H7 (cell line): ENCODE results near the gene MUS81. TPM values are rescaled to one million over a fixed set of nuclear protein-coding genes. Genes with fewer than 3 reads are reported as not detected.
"Not testable (repeated sequence)": the region's sequence is repeated elsewhere in the genome, so short reads cannot be mapped to it uniquely, and the experiment has no call there.

Experiments
- DNase-seq: peaks from one replicate; pipeline ENCODE4 v3.0.0; 2012
- H3K27me3 ChIP-seq: 2 replicates; pipeline ENCODE4 v1.6.0; 2011; ENCODE audit warnings: mild to moderate bottlenecking, low read length; ENCODE audit not compliant: control insufficient read depth, insufficient read depth
- H3K36me3 ChIP-seq: replicated peaks from 2 replicates; pipeline ENCODE4 v1.5.1; 2011; ENCODE audit warnings: low read length; ENCODE audit not compliant: control insufficient read depth, insufficient read depth
- H3K4me3 ChIP-seq: 2 replicates; pipeline ENCODE4 v1.5.1; 2011; ENCODE audit warnings: low read depth, mild to moderate bottlenecking, control low read depth, low read length, moderate library complexity; ENCODE audit not compliant: insufficient read depth
- total RNA-seq: library from RNA; depleted of rRNA; stranded (reverse); fragments of >200 nt; shearing (Covaris generic); gene quantifications from 2 replicates; pipeline ENCODE4 v1.2.3, GENCODE V29; 2014

MUS81 gene
- total RNA-seq, 1 experiment from 2014 or later: 38.0 TPM

DNA sequence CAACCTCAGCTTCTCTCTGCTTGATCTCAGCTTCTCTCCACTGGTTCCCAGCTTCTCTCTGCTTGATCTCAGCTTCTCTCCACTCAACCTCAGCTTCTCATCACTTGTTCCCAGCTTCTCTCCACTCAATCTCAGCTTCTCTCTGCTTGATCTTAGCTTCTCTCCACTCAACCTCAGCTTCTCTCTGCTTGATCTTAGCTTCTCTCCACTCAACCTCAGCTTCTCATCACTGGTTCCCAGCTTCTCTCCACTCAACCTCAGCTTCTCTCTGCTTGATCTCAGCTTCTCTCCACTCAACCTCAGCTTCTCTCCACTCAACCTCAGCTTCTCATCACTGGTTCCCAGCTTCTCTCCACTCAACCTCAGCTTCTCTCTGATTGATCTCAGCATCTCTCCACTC lies 28.0 kb upstream of the MUS81 start:
- H3K36me3 ChIP-seq, H3K27me3 ChIP-seq, DNase-seq, H3K4me3 ChIP-seq: not testable (repeated sequence)

DNA sequence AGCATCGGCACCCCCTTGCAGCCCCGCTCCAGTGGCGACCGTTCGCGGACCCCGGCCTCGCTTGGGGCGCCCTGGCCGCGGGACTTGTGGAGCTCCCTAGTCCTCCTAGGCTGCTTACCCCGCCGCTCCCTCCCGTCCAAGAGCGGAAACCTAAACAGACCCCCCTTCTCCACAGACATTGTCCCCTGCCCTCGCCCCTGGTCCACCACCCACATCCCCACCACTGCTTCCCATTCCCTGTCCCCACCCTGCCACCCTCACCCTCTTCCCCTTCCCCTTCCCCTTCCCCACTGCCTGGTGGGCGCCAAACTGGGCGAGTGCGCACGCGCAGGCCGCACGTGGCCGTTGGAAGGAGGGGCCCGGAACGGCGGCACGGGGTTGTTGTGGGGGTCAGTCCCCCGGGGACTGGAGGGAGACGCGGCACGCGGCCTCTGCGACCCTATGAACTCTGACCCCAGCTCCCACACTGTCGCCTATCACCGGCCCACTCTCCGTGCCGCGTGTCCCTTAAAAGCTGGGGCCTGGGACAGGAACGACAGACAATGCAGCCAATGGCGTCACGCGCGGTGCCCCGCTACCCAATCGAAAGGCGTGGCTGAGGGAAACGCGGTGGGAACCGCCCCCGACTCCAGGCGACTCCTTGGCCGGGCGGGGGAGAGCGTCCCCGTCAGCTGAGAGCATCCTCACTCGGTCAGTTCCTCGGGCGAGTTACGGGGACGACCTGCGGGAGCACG lies 26.8 kb upstream of the MUS81 start, which contains the start of gene SNX32:
Gene SNX32, plus strand, starts transcription at position 667 of the 734 bp plus-strand sequence. CDS start 103 bp downstream, outside the sequence.
- DNase-seq: peak; percentile 100
- Histone ChIP-seq H3K4me3 (peak within 1 kb of the TSS; percentile 57), H3K27me3 (peaks cover 9% of the 10 kb centered on the region), H3K36me3 (no peaks in the 10 kb centered on the region)

DNA sequence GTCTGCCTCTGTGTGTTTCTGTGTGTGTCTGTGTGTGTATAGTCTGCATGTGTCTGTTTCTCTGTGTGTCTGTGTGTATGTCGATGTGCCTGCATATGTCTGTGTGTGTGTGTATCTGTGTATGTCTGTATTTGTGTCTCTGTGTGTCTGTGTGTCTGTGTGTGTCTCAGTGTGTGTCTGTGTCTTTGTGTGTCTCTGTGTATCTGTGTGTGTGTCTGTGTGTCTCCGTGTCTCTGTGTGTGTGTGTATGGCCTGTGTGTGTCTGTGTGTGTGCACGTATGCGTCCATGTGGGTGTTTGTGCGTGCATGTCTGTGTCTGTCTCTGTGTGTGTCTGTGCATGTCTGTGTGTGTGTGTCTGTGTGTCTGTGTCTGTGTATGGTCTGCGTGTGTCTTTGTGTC lies 26.0 kb upstream of the MUS81 start:
- Histone ChIP-seq H3K36me3 (no peaks in the 10 kb centered on the region), H3K4me3 (peak overlapping the region; percentile 57), H3K27me3 (peaks cover 9% of the 10 kb centered on the region)
- no peak for DNase-seq

DNA sequence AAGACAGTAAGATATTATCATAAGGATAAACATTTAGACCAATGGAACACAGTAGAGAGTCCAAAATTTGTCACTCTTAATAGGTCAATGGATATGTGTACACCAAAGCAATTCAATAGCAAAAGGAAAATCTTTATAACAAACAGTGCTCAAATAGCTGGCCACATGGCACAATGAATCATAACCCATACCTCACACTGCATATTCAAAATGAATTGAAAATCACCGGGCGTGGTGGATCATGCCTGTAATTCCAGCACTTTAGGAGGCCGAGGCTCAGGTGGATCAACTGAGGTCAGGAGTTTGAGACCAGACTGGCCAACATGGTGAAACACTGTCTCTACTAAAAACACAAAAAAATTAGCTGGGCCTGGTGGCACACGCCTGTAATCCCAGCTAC lies 18.1 kb upstream of the MUS81 start:
- no peaks in the 10 kb centered on the region for H3K27me3 ChIP-seq
- H3K4me3 ChIP-seq: no peak overlapping the region
- no peaks in the 10 kb centered on the region for H3K36me3 ChIP-seq
- no peak for DNase-seq

DNA sequence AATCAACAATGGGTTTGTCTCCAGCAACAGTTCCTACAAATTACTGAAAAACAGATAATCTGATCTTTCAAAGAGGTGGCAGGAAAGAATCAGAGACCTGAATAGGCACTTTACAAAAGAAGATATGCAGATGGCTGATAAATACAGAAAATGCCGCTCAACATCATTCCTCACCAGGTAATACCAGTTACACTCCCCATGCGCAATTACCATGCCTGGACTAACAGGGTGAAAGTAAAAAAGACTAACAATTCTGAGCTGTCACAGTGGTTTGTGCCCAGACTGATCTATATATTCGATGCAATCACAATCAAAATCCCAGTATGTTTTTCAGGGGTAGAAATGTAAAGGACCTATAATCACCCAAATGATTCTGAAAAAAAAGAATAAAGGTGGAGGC lies 16.4 kb upstream of the MUS81 start:
- H3K4me3 ChIP-seq: no peak overlapping the region
- no peaks in the 10 kb centered on the region for H3K36me3 ChIP-seq
- DNase-seq: no peak
- no peaks in the 10 kb centered on the region for H3K27me3 ChIP-seq

DNA sequence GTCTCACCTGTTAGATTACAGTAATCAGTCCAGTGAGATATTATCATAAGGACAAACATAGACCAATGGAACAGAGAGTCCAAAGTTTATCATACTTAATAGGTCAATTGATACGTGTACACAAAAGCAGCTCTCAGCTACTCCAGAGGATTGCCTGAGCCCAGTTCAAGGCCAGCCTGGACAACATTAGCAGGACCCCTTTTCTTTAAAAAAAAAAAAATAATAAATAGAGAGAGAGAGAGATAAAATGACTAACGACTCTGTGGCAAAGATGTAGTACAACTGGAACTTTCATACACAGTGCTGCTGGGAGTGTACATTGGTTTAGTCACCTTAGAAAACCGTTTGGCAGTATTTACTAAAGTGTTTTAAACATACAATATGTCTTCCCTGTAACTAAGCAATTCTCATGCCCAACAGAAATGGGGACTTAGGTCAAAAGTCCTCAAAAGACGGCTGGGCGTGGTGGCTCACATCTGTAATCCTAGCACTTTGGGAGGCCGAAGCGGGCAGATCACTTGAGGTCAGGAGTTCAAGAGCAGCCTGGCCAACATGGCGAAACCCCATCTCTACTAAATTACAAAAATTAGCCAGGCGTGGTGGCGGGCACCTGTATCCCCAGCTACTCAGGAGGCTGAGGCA lies 15.9 kb upstream of the MUS81 start:
- H3K27me3 ChIP-seq: no peaks in the 10 kb centered on the region
- DNase-seq: no peak
- no peak overlapping the region for H3K4me3 ChIP-seq
- H3K36me3 ChIP-seq: no peaks in the 10 kb centered on the region

DNA sequence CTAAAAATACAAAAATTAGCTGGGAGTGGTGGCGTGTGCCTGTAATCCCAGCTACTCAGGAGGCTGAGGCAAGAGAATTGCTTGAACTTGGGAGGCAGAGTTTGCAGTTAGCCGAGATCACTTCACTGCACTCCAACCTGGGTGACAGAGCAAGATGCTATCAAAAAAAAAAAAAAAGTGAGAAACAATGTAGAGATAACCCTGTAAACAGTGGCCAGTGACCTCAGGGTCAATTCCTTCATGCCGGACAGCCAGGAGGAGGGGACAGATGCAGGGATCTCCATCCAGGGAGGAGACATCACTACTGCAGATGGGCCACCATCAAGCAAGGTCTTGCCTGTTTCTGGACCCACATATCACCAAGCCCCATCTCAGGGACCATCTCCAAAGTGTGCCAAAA lies 12.5 kb upstream of the MUS81 start:
- DNase-seq: peak; percentile 17
- peaks cover 3% of the 10 kb centered on the region for H3K36me3 ChIP-seq

DNA sequence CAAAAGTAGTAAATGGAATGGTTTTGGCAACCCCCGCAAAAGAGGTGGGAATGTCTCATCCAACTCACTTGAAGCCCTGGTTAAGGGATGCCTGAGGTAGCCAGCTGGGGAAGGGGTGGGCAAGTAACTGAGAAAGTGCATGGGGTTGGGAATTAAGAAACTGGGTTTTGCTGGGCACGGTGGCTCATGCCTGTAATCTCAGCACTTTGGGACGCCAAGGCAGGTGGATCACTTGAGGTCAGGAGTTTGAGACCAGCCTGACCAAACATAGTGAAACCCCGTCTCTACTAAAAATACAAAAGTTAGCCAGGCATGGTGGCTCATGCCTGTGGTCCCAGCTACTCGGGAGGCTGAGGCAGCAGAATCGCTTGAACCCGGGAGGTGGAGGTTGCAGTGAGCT lies 11.5 kb upstream of the MUS81 start:
- peaks cover 11% of the 10 kb centered on the region for H3K36me3 ChIP-seq
- not testable (repeated sequence) for DNase-seq, H3K4me3 ChIP-seq, H3K27me3 ChIP-seq

More for the DNA sequence above, 12.5 kb upstream of the MUS81 start:
- Histone ChIP-seq H3K27me3 (no peaks in the 10 kb centered on the region; the same call in 1 of the 2 replicates), H3K4me3 (no peak overlapping the region)

DNA sequence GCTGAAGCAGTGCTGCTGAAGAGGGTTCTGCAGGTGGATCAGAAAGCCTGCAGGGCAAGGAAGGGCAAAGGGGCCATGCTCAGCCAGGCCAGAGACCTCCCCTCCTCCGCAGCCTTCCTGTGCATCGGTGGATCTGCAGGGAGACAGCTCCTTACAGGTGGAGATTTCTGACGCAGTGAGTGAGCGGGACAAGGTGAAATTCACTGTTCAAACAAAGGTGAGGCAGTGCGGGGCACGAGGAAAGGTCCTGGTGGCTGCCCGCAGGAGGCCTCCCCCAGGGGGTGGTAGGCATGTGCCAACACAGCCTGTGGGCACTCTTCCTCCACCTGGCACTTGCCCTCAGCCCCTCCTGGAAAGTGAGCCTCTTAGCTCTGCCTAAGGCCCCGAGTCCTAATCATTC lies 10.9 kb upstream of the MUS81 start:
- peak; percentile 46 for DNase-seq
- peaks cover 17% of the 10 kb centered on the region for H3K36me3 ChIP-seq
- H3K4me3 ChIP-seq: no peak overlapping the region
- H3K27me3 ChIP-seq: no peaks in the 10 kb centered on the region; the same call in 1 of the 2 replicates

DNA sequence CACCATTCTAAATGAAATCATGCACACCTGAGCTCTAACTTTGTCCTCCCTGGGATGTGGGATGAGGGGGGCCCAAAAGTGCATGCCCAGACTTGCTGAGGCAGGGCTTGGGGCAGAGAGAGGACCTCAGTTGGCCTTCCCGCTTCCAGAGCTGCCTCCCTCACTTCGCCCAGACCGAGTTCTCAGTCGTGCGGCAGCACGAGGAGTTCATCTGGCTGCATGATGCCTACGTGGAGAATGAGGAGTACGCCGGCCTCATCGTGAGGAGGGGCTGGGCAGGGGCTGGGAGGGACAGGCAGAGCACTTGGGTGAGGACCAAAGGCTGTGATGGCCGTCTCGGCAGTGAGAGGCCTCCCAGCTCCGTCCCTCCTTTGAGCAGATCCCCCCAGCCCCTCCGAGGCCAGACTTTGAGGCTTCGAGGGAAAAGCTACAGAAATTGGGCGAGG lies 10.4 kb upstream of the MUS81 start:
- DNase-seq: peak; percentile 61
- no peak overlapping the region for H3K4me3 ChIP-seq
- no peaks in the 10 kb centered on the region; the same call in 1 of the 2 replicates for H3K27me3 ChIP-seq
- peaks cover 21% of the 10 kb centered on the region for H3K36me3 ChIP-seq

DNA sequence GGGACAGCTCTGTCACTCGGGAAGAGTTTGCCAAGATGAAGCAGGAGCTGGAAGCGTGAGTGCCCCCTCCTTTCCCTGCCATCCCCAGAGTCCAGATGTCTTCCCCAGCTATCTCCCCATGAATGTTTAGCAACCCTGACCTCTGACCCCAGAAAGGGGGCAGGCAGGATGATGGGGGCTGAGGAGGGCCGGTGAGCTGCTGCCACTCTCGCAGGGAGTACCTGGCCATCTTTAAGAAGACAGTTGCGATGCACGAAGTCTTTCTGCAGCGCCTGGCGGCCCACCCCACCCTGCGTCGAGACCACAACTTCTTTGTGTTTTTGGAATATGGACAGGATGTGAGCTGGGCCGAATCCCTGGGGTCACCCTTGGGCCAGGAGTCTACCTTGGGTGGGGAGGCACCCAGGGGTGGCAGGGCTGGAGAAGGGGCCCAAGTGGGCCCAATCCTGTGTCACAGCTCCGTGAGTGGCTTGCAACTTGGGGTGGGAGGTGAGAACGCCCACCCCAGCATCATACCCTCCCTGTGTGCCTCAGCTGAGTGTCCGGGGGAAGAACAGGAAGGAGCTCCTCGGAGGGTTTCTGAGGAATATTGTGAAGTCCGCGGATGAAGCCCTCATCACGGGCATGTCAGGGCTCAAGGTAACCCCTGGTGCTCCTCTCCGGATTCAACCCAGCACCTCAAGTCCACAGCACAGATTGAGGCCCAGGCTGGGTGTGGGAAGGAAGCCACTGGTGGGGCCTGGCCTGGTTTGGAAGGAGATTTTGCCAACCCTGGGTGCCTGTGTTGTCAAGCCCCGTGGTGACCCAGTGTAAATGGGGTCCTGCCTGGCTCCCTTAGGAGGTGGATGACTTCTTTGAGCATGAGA lies 9.8 kb upstream of the MUS81 start:
- Histone ChIP-seq H3K36me3 (peaks cover 26% of the 10 kb centered on the region), H3K4me3 (no peak overlapping the region), H3K27me3 (no peaks in the 10 kb centered on the region; the same call in 1 of the 2 replicates)
- DNase-seq: peak; percentile 61

DNA sequence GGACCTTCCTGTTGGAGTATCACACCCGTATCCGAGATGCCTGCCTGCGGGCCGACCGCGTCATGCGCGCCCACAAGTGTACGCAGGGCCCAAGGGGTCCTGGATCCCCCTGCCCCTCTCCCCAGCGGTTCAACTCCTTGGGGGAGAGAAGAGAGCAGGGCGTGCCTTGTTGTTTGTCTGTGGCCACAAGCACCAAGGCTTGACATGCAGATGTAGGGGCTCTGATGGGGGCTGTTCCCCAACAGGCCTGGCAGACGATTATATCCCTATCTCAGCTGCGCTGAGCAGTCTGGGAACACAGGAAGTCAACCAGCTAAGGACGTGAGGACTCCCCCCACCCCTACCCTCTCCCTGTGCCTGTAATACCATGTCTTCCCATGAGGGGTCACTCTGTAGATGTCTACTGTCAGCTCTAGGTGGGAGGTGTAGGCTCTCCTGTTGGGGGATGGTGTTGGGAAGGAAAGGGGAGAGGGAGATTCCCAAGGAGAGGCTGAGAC lies 9.1 kb upstream of the MUS81 start:
- DNase-seq: peak; percentile 92
- Histone ChIP-seq H3K4me3 (no peak overlapping the region), H3K27me3 (no peaks in the 10 kb centered on the region; the same call in 1 of the 2 replicates), H3K36me3 (peaks cover 33% of the 10 kb centered on the region)

DNA sequence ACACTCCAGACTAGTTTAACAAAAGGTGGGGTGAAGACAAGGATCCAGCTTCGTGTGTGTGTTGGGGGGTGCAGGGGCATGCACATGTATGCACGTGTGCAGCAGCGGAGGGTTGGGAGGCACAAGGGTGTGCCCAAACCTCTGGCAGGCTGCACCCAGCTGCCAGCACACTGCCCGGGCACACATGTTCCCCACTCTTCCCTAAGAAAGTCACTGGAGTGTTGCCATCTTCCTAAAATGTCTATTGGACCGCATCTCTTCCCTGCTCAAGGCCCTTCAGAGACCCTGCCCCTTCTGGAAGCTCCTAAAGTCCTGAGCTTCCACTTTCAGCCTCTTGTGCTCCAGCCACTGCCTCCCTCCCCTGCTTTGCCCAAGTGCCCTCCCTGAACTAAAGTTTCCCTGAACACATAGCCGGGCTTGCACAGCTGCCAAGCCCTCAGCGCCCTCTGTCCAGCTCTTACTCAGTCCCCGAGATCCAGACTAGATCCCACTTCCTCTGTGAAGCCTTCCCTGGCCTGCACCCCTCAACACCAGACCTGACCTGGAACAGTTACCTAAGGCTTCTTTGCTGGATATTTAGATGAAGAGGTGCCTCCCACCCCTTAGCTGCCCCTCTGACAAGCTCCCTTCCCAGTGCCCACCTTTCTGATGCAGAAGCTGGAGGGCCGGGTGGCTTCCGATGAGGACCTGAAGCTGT lies 8.3 kb upstream of the MUS81 start:
- Histone ChIP-seq H3K36me3 (peaks cover 38% of the 10 kb centered on the region), H3K4me3 (no peak overlapping the region), H3K27me3 (no peaks in the 10 kb centered on the region; the same call in 1 of the 2 replicates)
- DNase-seq: peak; percentile 44
